ENCODE measurements around the gene GARS1.

The GARS1 gene

DNA sequence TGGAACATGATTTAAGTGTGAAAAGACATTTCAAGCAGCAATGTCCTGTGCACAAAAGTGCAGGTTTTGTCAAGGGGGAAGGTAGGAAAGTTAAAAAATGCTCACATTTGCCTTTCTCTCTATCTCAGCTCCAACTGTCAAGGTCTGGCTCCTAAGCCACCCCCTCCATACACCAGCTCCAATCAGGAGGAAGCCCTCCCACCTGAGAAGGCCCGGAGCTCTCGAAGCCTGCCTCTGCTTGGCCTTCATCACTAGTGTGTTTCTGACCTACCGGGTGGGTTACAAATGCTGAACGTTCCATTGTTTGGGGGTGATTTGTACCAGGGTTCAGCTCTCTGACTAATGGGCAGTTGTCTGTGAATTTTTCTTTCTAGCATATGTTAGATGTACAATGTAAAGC, 73.4 kb downstream of the GARS1 start:
- Histone ChIP-seq H3K4me1 (ENCODE audit: insufficient read depth, low read length) (no peaks in the 10 kb centered on the region), H3K9me3 (ENCODE audit: low read length) (no peaks in the 10 kb centered on the region), H3K36me3 (ENCODE audit: insufficient read depth, low read length) (no peaks in the 10 kb centered on the region), H2AFZ (ENCODE audit: low read depth, low read length) (no peak overlapping the region), H3K27me3 (ENCODE audit: insufficient read depth, low read length) (no peaks in the 10 kb centered on the region), H3K4me3 (ENCODE audit: low read length) (no peak overlapping the region)

DNA sequence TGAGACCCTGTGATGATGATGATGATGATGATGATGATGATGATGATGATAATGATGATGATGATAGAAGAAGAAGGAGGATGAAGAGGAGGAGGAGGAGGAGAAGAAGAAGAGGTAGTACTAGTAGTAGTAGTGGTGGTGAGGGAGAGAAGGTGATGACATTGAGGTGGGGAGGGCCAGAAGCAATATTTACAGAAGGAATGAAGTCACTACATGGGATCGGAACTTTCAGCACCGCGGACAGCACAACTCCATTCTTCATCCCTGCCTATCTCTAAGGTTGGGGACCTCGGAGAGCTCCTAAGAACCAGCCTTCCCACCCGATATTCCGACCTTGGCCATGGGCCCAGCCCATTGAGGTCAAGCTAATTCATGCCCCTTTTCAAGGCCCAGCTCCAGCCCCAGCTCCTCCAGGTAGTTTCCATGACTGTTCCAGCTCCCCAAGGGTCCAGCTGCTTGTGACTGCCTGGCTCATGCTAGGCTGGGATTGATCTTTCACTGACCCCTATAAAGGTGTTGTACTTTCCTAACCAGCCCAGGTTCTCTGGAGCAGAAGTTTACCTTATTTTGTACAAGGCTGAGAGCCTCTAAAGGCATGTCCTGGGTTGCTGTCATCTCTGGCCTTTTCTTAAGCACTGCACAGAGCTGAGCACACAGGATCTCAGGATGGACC, 77.3 kb downstream of the GARS1 start:
- Histone ChIP-seq H3K36me3 (ENCODE audit: insufficient read depth, low read length) (no peaks in the 10 kb centered on the region), H3K9me3 (ENCODE audit: low read length) (no peaks in the 10 kb centered on the region), H3K27me3 (ENCODE audit: insufficient read depth, low read length) (peaks cover 8% of the 10 kb centered on the region), H3K4me3 (ENCODE audit: low read length) (no peak overlapping the region), H3K4me1 (ENCODE audit: insufficient read depth, low read length) (no peaks in the 10 kb centered on the region), H2AFZ (ENCODE audit: low read depth, low read length) (no peak overlapping the region)

DNA sequence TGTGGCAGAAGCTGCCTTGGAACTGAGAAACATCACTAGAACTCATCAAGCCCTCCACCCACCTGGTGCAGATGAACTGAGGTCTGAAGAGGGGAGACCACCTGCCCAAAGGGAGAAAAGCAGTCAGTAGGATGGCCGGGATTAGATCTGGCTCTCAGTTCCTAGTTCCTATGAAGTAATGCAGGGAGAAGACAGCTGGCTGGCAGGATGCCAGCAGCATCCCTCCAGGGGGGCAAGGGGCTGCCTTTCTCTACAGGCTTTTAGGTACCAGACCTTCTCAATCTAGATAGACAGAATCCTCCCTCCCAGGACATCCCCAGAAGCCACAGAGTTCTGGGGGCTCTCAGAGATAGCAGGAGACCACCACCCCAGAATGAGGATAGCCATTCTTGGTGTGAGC, 79.7 kb downstream of the GARS1 start:
- no peaks in the 10 kb centered on the region for H3K4me1 ChIP-seq (ENCODE audit: insufficient read depth, low read length)
- no peaks in the 10 kb centered on the region for H3K36me3 ChIP-seq (ENCODE audit: insufficient read depth, low read length)
- H2AFZ ChIP-seq (ENCODE audit: low read depth, low read length): no peak overlapping the region
- H3K4me3 ChIP-seq (ENCODE audit: low read length): no peak overlapping the region
- peaks cover 26% of the 10 kb centered on the region for H3K27me3 ChIP-seq (ENCODE audit: insufficient read depth, low read length)
- H3K9me3 ChIP-seq (ENCODE audit: low read length): no peaks in the 10 kb centered on the region

DNA sequence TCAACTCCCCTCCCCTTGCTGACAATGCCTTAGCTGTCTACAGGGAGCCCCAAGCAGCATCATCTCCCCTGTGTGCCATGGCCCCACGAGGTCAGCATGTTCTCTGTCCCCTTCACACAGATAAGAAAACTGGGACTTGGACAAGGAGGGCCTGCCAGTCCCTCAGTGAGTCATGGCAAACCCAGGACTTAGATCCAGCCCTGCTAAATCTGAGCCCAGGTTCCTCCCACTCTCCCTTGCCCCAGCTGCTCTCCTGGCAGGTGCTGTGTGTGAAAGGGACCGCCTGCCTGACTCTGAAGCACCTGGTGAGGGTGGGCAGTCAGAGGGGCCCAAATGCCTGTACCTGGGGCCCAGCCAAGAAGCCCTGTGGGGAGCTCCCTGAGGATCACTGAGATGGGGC, 80.2 kb downstream of the GARS1 start:
- no peak overlapping the region for H2AFZ ChIP-seq (ENCODE audit: low read depth, low read length)
- H3K27me3 ChIP-seq (ENCODE audit: insufficient read depth, low read length): peaks cover 31% of the 10 kb centered on the region
- H3K4me3 ChIP-seq (ENCODE audit: low read length): no peak overlapping the region
- no peaks in the 10 kb centered on the region for H3K4me1 ChIP-seq (ENCODE audit: insufficient read depth, low read length)
- H3K36me3 ChIP-seq (ENCODE audit: insufficient read depth, low read length): no peaks in the 10 kb centered on the region
- H3K9me3 ChIP-seq (ENCODE audit: low read length): no peaks in the 10 kb centered on the region

DNA sequence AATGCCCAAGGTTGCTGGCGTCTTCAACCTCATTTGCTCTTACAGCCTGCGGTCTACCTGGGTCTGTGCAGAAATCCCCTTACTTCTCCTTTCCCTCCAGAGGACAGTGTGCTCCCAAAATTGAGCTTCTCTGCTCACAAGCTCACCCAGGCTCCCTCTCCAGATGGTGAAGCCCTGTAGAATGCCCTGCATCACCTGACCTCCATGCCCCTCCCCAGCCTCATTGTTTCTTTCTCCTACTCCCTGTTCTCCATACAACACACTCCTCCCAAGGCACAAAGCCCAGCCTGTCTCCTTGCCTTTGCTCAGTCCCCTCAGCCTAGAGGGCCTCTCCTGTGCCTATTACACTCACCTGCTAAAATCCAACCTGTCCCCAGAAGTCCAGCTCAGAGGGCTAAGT, 84.1 kb downstream of the GARS1 start:
- Histone ChIP-seq H3K4me3 (ENCODE audit: low read length) (no peak overlapping the region), H3K4me1 (ENCODE audit: insufficient read depth, low read length) (no peaks in the 10 kb centered on the region), H3K36me3 (ENCODE audit: insufficient read depth, low read length) (no peaks in the 10 kb centered on the region), H3K9me3 (ENCODE audit: low read length) (no peaks in the 10 kb centered on the region), H3K27me3 (ENCODE audit: insufficient read depth, low read length) (peaks cover 66% of the 10 kb centered on the region), H2AFZ (ENCODE audit: low read depth, low read length) (no peak overlapping the region)

DNA sequence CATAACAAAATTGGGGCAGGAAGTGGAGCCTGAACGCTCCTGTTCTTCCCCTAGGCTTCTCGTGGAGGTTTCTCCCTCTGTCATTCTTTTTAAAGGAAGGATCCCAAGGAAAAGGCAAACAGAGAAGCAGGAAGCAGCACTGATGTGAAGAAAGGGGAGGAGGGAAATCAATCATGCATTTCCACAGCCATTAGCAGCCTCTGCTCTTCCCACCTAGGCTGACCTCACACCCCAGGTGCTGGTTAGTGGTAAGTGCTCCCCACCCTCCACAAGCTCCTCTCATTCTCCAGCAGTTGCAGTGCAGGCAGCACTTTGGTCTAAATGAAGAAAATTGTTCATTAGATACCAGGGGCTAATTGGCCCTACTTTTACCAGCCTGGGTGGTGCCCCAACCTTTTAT, 85.0 kb downstream of the GARS1 start:
- H2AFZ ChIP-seq (ENCODE audit: low read depth, low read length): no peak overlapping the region
- H3K36me3 ChIP-seq (ENCODE audit: insufficient read depth, low read length): no peaks in the 10 kb centered on the region
- H3K9me3 ChIP-seq (ENCODE audit: low read length): no peaks in the 10 kb centered on the region
- peaks cover 6% of the 10 kb centered on the region for H3K4me1 ChIP-seq (ENCODE audit: insufficient read depth, low read length)
- H3K27me3 ChIP-seq (ENCODE audit: insufficient read depth, low read length): peaks cover 75% of the 10 kb centered on the region
- no peak overlapping the region for H3K4me3 ChIP-seq (ENCODE audit: low read length)

DNA sequence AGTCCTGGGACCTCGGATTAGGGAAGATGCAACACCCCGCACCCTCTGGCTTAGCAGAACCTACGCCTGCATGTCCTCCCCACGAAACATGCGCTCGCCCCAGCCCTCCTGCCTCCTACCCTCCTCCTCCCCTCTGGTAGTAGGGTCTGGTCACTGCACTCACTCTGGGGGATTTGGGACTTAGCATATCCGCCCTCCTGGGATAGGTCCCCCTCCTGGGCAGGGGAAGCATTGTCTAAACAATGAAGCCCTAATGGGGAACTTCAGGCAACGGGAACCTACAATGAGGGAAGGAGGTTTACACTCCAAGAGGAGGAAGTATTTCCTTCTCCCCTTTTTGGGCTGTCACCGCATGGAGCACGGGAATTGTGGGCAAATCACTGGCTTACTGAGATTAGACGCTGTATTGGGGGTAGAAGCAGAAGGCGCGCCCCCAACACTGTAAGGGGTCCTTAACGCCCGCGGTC, 86.7 kb downstream of the GARS1 start:
- Histone ChIP-seq H3K27me3 (ENCODE audit: insufficient read depth, low read length) (peaks cover 74% of the 10 kb centered on the region), H2AFZ (ENCODE audit: low read depth, low read length) (no peak overlapping the region), H3K4me1 (ENCODE audit: insufficient read depth, low read length) (peaks cover 6% of the 10 kb centered on the region), H3K36me3 (ENCODE audit: insufficient read depth, low read length) (no peaks in the 10 kb centered on the region), H3K9me3 (ENCODE audit: low read length) (no peaks in the 10 kb centered on the region), H3K4me3 (ENCODE audit: low read length) (no peak overlapping the region)

DNA sequence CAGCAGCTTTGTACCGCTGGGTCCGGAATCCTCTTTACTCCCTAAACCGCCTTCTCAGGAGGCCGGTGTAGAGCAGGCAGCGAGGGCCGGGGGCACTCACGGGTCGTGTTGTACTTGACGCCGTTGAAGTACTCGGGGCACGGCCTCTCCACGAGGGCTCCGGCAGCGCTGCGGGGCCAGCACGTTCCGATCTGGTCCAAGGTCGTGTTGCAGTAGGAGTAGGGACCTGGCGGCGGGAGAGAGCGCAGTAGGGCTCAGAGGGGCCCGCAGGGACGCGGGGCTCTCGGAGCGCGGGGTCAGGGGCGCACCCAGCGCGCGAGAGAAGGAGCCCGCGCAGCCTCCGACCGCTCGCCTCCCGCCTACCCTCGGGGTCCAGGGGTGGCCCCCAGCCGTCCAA, 87.1 kb downstream of the GARS1 start:
- Histone ChIP-seq H3K4me3 (ENCODE audit: low read length) (peak overlapping the region; percentile 34), H3K4me1 (ENCODE audit: insufficient read depth, low read length) (peaks cover 6% of the 10 kb centered on the region), H3K27me3 (ENCODE audit: insufficient read depth, low read length) (peaks cover 69% of the 10 kb centered on the region), H3K9me3 (ENCODE audit: low read length) (no peaks in the 10 kb centered on the region), H3K36me3 (ENCODE audit: insufficient read depth, low read length) (no peaks in the 10 kb centered on the region), H2AFZ (ENCODE audit: low read depth, low read length) (peak overlapping the region; percentile 81)

DNA sequence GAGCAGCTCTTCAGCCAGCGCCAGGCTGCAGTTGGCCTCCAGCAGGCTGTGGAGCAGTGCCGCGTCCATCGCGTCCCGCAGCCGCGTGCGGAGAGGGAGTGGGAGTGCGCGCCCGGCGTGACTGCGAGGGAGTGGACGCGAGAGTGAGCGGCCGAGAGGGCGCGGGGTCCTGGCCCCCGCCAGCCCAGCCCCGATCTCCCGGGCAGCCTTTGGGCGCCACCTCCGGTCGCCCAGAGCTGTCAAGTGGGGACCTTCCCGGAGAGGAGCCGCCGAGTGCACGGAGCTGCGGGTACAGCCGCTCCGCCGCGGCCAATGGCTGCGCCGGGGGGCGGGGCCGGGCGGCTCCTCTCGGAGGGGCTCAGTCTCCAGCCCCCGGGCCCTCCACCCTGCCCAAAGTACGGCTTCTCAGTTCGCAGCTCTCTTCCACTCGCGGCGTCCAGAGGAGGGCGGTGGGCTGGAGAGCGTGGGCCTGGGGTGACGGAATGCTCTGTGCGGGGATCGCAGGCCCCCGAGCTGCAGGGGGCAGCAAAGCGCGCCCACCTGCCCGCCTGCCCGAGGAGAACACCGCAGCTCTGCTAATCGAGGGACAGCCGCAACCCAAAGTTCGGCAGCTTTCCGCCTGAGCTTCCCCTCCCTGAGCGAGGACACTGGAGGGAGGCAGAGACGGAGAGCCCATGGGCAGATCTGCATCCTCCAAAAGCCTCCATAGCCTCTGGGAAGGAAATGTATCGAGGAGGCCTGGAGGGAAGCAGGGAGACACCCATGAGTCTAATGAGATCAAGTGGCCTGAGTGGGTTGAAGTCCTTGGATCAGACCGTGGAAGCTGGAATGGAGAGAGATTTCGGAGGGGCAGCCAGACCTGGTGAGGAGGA, 87.8 kb downstream of the GARS1 start, which contains the start of gene CRHR2:
Gene CRHR2 (minus strand): TSS at position 245 of the 872 bp plus-strand sequence. CDS start 176 bp downstream, at position 69.
- no peaks in the 10 kb centered on the region for H3K36me3 ChIP-seq (ENCODE audit: insufficient read depth, low read length)
- H3K9me3 ChIP-seq (ENCODE audit: low read length): no peaks in the 10 kb centered on the region
- H3K4me3 ChIP-seq (ENCODE audit: low read length): peak within 1 kb of the TSS; percentile 34
- peaks cover 64% of the 10 kb centered on the region for H3K27me3 ChIP-seq (ENCODE audit: insufficient read depth, low read length)
- peak within 1 kb of the TSS; percentile 81 for H2AFZ ChIP-seq (ENCODE audit: low read depth, low read length)
- peaks cover 6% of the 10 kb centered on the region for H3K4me1 ChIP-seq (ENCODE audit: insufficient read depth, low read length)

DNA sequence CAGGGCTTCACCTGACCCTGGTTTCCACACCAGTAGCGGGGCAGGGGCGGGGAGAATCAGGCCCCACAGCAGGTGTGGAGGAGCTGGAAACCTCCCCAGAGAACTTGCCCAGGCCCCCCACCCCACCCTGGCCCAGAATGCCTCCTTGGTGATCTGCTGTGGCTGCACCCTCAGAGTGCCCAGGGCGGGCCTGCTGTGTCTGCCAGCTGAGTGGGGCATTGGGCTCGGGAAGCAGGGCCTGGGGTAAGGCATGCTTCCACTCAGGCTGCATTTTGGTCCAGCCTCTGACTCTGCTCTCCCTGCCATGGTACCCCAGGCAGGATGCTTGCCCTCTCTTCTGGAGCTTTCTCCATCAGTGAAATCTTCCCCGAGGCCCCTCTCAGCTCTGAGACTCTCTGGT, 88.6 kb downstream of the GARS1 start:
- H3K4me3 ChIP-seq (ENCODE audit: low read length): no peak overlapping the region
- H2AFZ ChIP-seq (ENCODE audit: low read depth, low read length): no peak overlapping the region
- no peaks in the 10 kb centered on the region for H3K9me3 ChIP-seq (ENCODE audit: low read length)
- no peaks in the 10 kb centered on the region for H3K36me3 ChIP-seq (ENCODE audit: insufficient read depth, low read length)
- peaks cover 65% of the 10 kb centered on the region for H3K27me3 ChIP-seq (ENCODE audit: insufficient read depth, low read length)
- peaks cover 7% of the 10 kb centered on the region for H3K4me1 ChIP-seq (ENCODE audit: insufficient read depth, low read length)

All from neuron (in vitro differentiated cells).